Chondrocyte (in vitro differentiated cells): ENCODE measurements around the gene ZNF141. TPM values are rescaled to one million over a fixed set of nuclear protein-coding genes. Genes with fewer than 3 reads are reported as not detected.

ENCODE experiments used
- DNase-seq: peaks from one replicate; pipeline ENCODE4 v3.0.0; 2021; ENCODE audit warnings: mixed read lengths, low spot score
- H3K27ac Mint-ChIP-seq: one replicate; pipeline ENCODE4 v1.8.0; 2021; ENCODE audit warnings: mild to moderate bottlenecking, moderate library complexity, mixed read lengths; ENCODE audit not compliant: unreplicated experiment
- H3K27me3 Mint-ChIP-seq: 2 replicates; pipeline ENCODE4 v1.8.0; 2021; ENCODE audit warnings: low read depth, mixed read lengths
- H3K36me3 Mint-ChIP-seq: 2 replicates; pipeline ENCODE4 v1.8.0; 2021; ENCODE audit warnings: low read depth, mixed read lengths
- H3K4me1 Mint-ChIP-seq: 2 replicates; pipeline ENCODE4 v1.8.0; 2021; ENCODE audit warnings: low read depth, mild to moderate bottlenecking, mixed read lengths
- H3K4me3 Mint-ChIP-seq: one replicate; pipeline ENCODE4 v1.8.0; 2021; ENCODE audit warnings: mild to moderate bottlenecking, moderate library complexity, mixed read lengths; ENCODE audit not compliant: unreplicated experiment
- H3K9me3 Mint-ChIP-seq: 2 replicates; pipeline ENCODE4 v1.8.0; 2021; ENCODE audit warnings: low read depth, mixed read lengths
- CTCF ChIP-seq: fragments of 200-600 bp; sonication (generic); IDR thresholded peaks from 2 replicates; pipeline ENCODE4 v1.5.0; 2021; ENCODE audit warnings: antibody characterized with exemption, mild to moderate bottlenecking, moderate library complexity
- total RNA-seq: library from RNA; stranded (reverse); gene quantifications from 3 replicates; pipeline ENCODE4 v1.2.1, GENCODE V29; 2021

Gene ZNF141
- total RNA-seq, 1 donor from 2014 or later, result 7.9 TPM

- H3K4me1 Mint-ChIP-seq, result peaks cover 12% of the 10 kb centered on the region
- no peak for DNase-seq
- peak within 1 kb of the TSS; percentile 68 for H3K27ac Mint-ChIP-seq
- H3K4me3 Mint-ChIP-seq, result peak within 1 kb of the TSS; percentile 81
- peaks cover 11% of the 10 kb centered on the region for H3K9me3 Mint-ChIP-seq
- TF ChIP-seq CTCF, result no peak
- H3K36me3 Mint-ChIP-seq, result no peaks in the 10 kb centered on the region
- no peaks in the 10 kb centered on the region for H3K27me3 Mint-ChIP-seq
Observed at GRCh38 chr4:304969-305680, 32.5 kb upstream of the ZNF141 start, which contains the start of gene ZNF732. Gene ZNF732, minus strand, starts transcription at chr4:305474. Its CDS starts 164 bp downstream, at chr4:305310.

GRCh38 chr4:306551-306961 lies 31.1 kb upstream of the ZNF141 start:
- DNase-seq, result no peak
- no peaks in the 10 kb centered on the region for H3K27me3 Mint-ChIP-seq
- H3K27ac Mint-ChIP-seq, result no peak overlapping the region
- H3K4me3 Mint-ChIP-seq, result no peak overlapping the region
- H3K36me3 Mint-ChIP-seq, result no peaks in the 10 kb centered on the region
- TF ChIP-seq CTCF, result no peak
- peaks cover 13% of the 10 kb centered on the region for H3K9me3 Mint-ChIP-seq
- peaks cover 12% of the 10 kb centered on the region for H3K4me1 Mint-ChIP-seq

GRCh38 chr4:309807-310206 lies 27.8 kb upstream of the ZNF141 start:
- no peak overlapping the region for H3K27ac Mint-ChIP-seq
- no peaks in the 10 kb centered on the region for H3K36me3 Mint-ChIP-seq
- H3K27me3 Mint-ChIP-seq, result no peaks in the 10 kb centered on the region
- TF ChIP-seq CTCF, result no peak
- H3K9me3 Mint-ChIP-seq, result peaks cover 13% of the 10 kb centered on the region
- peaks cover under 1% of the 10 kb centered on the region for H3K4me1 Mint-ChIP-seq
- no peak for DNase-seq
- no peak overlapping the region for H3K4me3 Mint-ChIP-seq

- H3K27me3 Mint-ChIP-seq, result no peaks in the 10 kb centered on the region
- no peaks in the 10 kb centered on the region for H3K4me1 Mint-ChIP-seq
- no peak for DNase-seq
Observed at GRCh38 chr4:314296-314903, 23.2 kb upstream of the ZNF141 start.

GRCh38 chr4:328729-329128 lies 8.9 kb upstream of the ZNF141 start:
- Mint-ChIP-seq H3K27ac (no peak overlapping the region), H3K4me1 (no peaks in the 10 kb centered on the region), H3K27me3 (no peaks in the 10 kb centered on the region), H3K36me3 (peaks cover 4% of the 10 kb centered on the region), H3K9me3 (peaks cover 11% of the 10 kb centered on the region), H3K4me3 (no peak overlapping the region)
- DNase-seq, result no peak
- TF ChIP-seq CTCF, result no peak

More at GRCh38 chr4:314296-314903, 23.2 kb upstream of the ZNF141 start:
- TF ChIP-seq CTCF, result no peak
- peaks cover 30% of the 10 kb centered on the region for H3K9me3 Mint-ChIP-seq
- peaks cover 1% of the 10 kb centered on the region for H3K36me3 Mint-ChIP-seq
- H3K27ac Mint-ChIP-seq, result no peak overlapping the region
- no peak overlapping the region for H3K4me3 Mint-ChIP-seq
